HG03432 (cell line): ENCODE measurements around the gene TXNL1.

Experiments used
- ATAC-seq: cut with Tn5 transposase; IDR thresholded peaks from one replicate; pipeline ENCODE4 v1.9.1; 2021; ENCODE audit warnings: mild to moderate bottlenecking, moderate library complexity; ENCODE audit not compliant: unreplicated experiment

TXNL1 gene

DNA sequence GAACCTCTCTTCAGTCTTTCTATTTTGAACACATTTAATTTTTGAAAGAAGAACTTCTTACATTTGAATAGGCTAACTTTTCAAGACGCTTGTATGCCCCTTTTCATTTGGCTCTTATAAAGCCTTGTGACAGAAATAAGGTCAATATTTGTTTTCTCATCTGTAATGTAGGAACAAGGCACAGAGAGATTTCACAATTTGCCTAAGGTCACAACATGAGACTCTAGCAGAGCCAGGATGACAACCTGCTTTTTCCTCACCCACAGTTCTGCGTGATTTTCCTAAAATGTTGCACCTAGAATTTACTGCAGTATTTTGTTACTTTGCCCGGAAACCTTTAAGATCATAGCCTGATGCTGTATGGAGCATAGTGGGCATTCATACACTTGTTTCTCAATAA, 67.4 kb downstream of the TXNL1 start:
- ATAC-seq = no peak

- no peak for ATAC-seq
Observed at GRCh38 chr18:56569416-56569815, 69.0 kb downstream of the TXNL1 start.

- ATAC-seq = no peak
Observed at GRCh38 chr18:56568986-56569385, 69.4 kb downstream of the TXNL1 start.

- no peak for ATAC-seq
Observed at GRCh38 chr18:56565551-56566345, 72.6 kb downstream of the TXNL1 start.

- ATAC-seq = no peak
Observed at GRCh38 chr18:56565046-56565445, 73.3 kb downstream of the TXNL1 start.

- ATAC-seq = no peak
Observed at GRCh38 chr18:56563568-56563967, 74.8 kb downstream of the TXNL1 start.

GRCh38 chr18:56562479-56562878, 75.9 kb downstream of the TXNL1 start:
- ATAC-seq = no peak

DNA sequence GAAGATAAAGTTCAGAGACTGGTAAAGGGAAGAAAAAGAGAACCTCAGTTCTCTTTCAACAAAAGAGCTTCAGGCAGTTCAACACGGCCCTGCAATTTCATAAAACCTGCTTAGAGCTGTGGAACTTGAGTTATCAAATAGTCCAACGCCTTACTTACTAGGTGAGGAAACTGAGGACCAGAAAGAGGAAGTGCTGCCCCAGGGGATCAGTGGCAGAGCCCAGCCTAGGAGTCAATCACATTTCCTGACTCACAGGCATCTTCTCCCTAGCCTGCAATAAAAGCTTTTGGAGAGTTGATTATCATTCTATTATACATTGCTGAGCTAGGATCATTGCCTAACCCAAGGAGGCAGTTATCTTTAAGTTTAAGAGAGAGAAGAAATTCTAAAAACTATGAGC, 77.4 kb downstream of the TXNL1 start:
- ATAC-seq = no peak

GRCh38 chr18:56559044-56559443, 79.3 kb downstream of the TXNL1 start:
- no peak for ATAC-seq

- ATAC-seq = no peak
Observed at GRCh38 chr18:56556907-56557306, 81.5 kb downstream of the TXNL1 start.

DNA sequence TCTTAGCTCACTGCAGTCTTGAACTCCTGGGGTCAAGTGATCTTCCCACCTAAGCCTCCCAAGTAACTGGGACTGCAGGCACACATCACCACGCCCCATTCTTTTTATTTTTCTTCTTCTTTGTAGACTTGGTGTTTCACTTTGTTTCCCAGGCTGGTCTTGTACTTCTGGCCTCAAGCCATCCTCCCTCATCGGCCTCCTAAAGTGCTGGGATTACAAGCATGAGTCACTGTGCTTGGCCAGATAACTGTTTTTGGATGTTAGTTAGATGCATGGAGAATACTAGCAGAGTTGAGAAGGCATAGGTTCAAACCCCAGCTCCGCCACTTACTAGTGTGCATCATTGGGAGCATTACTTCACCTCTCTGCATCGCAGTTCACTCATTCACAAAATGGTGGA, 88.3 kb downstream of the TXNL1 start:
- no peak for ATAC-seq
